ENCODE measurements around the gene C16orf87.

The C16orf87 gene

DNA sequence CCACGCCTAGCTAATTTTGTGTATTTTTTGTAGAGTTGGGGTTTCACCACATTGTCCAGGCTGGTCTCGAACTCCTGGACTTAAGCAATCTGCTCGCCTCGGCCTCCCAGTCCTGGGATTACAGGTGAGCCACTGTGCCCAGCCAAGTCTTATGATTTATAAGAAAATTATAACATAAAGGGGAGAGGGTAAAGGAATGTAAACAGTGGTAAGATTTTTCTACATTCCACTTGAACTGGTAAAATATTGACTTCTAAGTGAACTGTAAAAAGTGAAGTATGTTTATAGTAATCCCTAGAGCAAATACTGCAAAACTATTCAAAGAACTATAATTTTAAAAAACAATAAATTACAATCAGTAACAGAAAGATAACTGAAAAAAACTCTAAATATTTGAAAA is 33.5 kb downstream of the C16orf87 start:
- Histone ChIP-seq H3F3A (ENCODE audit: low read depth) (no peaks in the 10 kb centered on the region), H3K36me3 (ENCODE audit: insufficient read depth, low read length) (peaks cover 5% of the 10 kb centered on the region; the same call in 1 of the 2 replicates), H3K9me2 (replicated peaks; ENCODE audit: low read depth, low read length) (no peaks in the 10 kb centered on the region), H3K4me2 (ENCODE audit: low read depth, low read length, poor library complexity, severe bottlenecking) (no peak overlapping the region), H3K9ac (ENCODE audit: low read depth, low read length, poor library complexity, severe bottlenecking) (no peak overlapping the region), H4K20me1 (ENCODE audit: insufficient read depth, low read length, poor library complexity, severe bottlenecking) (no peaks in the 10 kb centered on the region), H3K4me1 (ENCODE audit: insufficient read depth, low read length, poor library complexity, severe bottlenecking) (no peaks in the 10 kb centered on the region), H3K9me3 (ENCODE audit: insufficient read depth, low read depth, low read length) (peaks cover 13% of the 10 kb centered on the region), H3K27me3 (ENCODE audit: insufficient read depth, low read length, poor library complexity, severe bottlenecking) (no peaks in the 10 kb centered on the region), H3K4me3 (ENCODE audit: low read length, poor library complexity, severe bottlenecking) (no peak overlapping the region), H3K79me2 (ENCODE audit: insufficient read depth, low read length) (no peaks in the 10 kb centered on the region), H2AFZ (ENCODE audit: low read length) (no peak overlapping the region)
- no peak for TF ChIP-seq EZH2phosphoT487 (IDR thresholded peaks at IDR 0.05; ENCODE audit: borderline replicate concordance)
- TF ChIP-seq, protein P1, sequence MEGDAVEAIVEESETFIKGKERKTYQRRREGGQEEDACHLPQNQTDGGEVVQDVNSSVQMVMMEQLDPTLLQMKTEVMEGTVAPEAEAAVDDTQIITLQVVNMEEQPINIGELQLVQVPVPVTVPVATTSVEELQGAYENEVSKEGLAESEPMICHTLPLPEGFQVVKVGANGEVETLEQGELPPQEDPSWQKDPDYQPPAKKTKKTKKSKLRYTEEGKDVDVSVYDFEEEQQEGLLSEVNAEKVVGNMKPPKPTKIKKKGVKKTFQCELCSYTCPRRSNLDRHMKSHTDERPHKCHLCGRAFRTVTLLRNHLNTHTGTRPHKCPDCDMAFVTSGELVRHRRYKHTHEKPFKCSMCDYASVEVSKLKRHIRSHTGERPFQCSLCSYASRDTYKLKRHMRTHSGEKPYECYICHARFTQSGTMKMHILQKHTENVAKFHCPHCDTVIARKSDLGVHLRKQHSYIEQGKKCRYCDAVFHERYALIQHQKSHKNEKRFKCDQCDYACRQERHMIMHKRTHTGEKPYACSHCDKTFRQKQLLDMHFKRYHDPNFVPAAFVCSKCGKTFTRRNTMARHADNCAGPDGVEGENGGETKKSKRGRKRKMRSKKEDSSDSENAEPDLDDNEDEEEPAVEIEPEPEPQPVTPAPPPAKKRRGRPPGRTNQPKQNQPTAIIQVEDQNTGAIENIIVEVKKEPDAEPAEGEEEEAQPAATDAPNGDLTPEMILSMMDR (conservative IDR thresholded peaks at IDR 0.05; ENCODE audit: low read length) = no peak

DNA sequence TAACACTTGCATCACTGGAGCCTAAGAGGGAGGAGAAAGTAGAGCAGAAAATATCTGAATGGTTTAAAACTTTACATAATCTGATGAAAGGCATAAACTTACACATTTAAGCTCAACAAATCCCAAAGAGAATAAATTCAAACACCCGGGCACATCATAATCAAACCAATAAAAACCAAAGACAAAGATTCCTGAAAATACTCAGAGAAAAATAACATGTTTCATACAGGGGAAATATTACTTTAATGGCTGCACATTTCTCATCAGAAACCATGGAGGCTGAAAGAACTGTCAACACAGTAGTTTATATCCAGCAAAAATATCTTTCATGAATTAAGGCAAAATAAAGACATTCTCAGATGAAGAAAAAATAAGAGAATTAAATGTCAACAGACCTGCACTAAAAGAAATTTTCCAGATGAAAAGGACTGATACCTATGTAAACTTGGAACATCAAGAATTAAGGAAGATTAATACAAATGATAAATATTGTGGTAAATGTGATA is 34.2 kb downstream of the C16orf87 start:
- H3K27me3 ChIP-seq (ENCODE audit: insufficient read depth, low read length, poor library complexity, severe bottlenecking) = no peaks in the 10 kb centered on the region
- no peaks in the 10 kb centered on the region for H3K79me2 ChIP-seq (ENCODE audit: insufficient read depth, low read length)
- peaks cover 13% of the 10 kb centered on the region for H3K9me3 ChIP-seq (ENCODE audit: insufficient read depth, low read depth, low read length)
- no peak overlapping the region for H3K9ac ChIP-seq (ENCODE audit: low read depth, low read length, poor library complexity, severe bottlenecking)
- TF ChIP-seq, protein P1 (conservative IDR thresholded peaks at IDR 0.05; ENCODE audit: low read length) = no peak
- no peak for TF ChIP-seq EZH2phosphoT487 (IDR thresholded peaks at IDR 0.05; ENCODE audit: borderline replicate concordance)
- no peaks in the 10 kb centered on the region; the same call in 1 of the 2 replicates for H3K36me3 ChIP-seq (ENCODE audit: insufficient read depth, low read length)
- no peaks in the 10 kb centered on the region for H3K4me1 ChIP-seq (ENCODE audit: insufficient read depth, low read length, poor library complexity, severe bottlenecking)
- no peaks in the 10 kb centered on the region for H3K9me2 ChIP-seq (replicated peaks; ENCODE audit: low read depth, low read length)
- H2AFZ ChIP-seq (ENCODE audit: low read length) = no peak overlapping the region
- no peak overlapping the region for H3K4me3 ChIP-seq (ENCODE audit: low read length, poor library complexity, severe bottlenecking)
- H3K4me2 ChIP-seq (ENCODE audit: low read depth, low read length, poor library complexity, severe bottlenecking) = no peak overlapping the region
- no peaks in the 10 kb centered on the region for H3F3A ChIP-seq (ENCODE audit: low read depth)
- H4K20me1 ChIP-seq (ENCODE audit: insufficient read depth, low read length, poor library complexity, severe bottlenecking) = no peaks in the 10 kb centered on the region

DNA sequence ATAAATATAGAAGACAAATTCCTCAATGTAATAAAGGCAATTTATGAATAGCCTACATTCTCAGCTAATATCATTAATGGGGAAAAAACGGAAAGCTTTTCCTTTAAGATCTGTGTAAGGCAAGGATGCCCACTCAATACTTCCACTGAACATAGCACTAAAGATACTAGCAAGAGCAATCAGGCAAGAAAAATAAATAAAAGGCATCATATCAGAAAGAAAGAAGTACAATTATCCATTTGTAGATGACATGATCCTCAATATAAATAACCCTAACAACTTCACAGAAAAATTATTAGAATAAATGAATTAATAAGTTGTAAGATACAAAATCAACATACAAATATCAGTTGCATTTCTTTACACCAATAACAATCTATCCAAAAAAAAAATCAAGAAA is 37.1 kb downstream of the C16orf87 start:
- no peaks in the 10 kb centered on the region for H3F3A ChIP-seq (ENCODE audit: low read depth)
- H2AFZ ChIP-seq (ENCODE audit: low read length) = no peak overlapping the region
- no peak for TF ChIP-seq EZH2phosphoT487 (IDR thresholded peaks at IDR 0.05; ENCODE audit: borderline replicate concordance)
- TF ChIP-seq, protein P1 (conservative IDR thresholded peaks at IDR 0.05; ENCODE audit: low read length) = no peak
- H3K9me2 ChIP-seq (replicated peaks; ENCODE audit: low read depth, low read length) = no peaks in the 10 kb centered on the region
- peaks cover 13% of the 10 kb centered on the region for H3K9me3 ChIP-seq (ENCODE audit: insufficient read depth, low read depth, low read length)
- no peaks in the 10 kb centered on the region for H3K27me3 ChIP-seq (ENCODE audit: insufficient read depth, low read length, poor library complexity, severe bottlenecking)
- no peaks in the 10 kb centered on the region for H3K79me2 ChIP-seq (ENCODE audit: insufficient read depth, low read length)
- no peaks in the 10 kb centered on the region for H3K36me3 ChIP-seq (ENCODE audit: insufficient read depth, low read length)
- H3K4me2 ChIP-seq (ENCODE audit: low read depth, low read length, poor library complexity, severe bottlenecking) = no peak overlapping the region
- no peaks in the 10 kb centered on the region for H3K4me1 ChIP-seq (ENCODE audit: insufficient read depth, low read length, poor library complexity, severe bottlenecking)
- H3K4me3 ChIP-seq (ENCODE audit: low read length, poor library complexity, severe bottlenecking) = no peak overlapping the region
- no peak overlapping the region for H3K9ac ChIP-seq (ENCODE audit: low read depth, low read length, poor library complexity, severe bottlenecking)
- H4K20me1 ChIP-seq (ENCODE audit: insufficient read depth, low read length, poor library complexity, severe bottlenecking) = no peaks in the 10 kb centered on the region
